GM12878 (cell line): Measurements from ENCODE around the gene RICTOR. TPM values are rescaled to one million over a fixed set of nuclear protein-coding genes. Genes with fewer than 3 reads are reported as not detected.

Source experiments
- ATAC-seq: fragments of 200-7000 bp; cut with Tn5 transposase; 3 replicates; pipeline ENCODE4 v1.9.1; 2020; ENCODE audit warnings: mild to moderate bottlenecking, moderate library complexity
- Bru-seq: library from RNA; stranded (reverse); fragments of 400-500 nt; gene quantifications from one replicate; lab custom pipeline; 2021; lab: Mats Ljungman, UMichigan
- BruChase-seq, 2 experiments: library from RNA; stranded (reverse); fragments of 400-500 nt; gene quantifications; one replicate each; lab custom pipeline; 2021; lab: Mats Ljungman, UMichigan
- BruUV-seq: library from RNA; stranded (reverse); fragments of 400-500 nt; replicated peaks from 2 replicates; lab custom pipeline; 2021; lab: Mats Ljungman, UMichigan
- CTCF ChIA-PET: fragments of 300-600 bp; sonication (Branson Sonifier 250); formaldehyde crosslinking; extraction: SDS; loops from one replicate; lab custom pipeline; 2021; ENCODE audit warnings: inconsistent platforms; lab: Yijun Ruan, JAX
- POLR2A ChIA-PET: fragments of 350-600 bp; formaldehyde crosslinking; extraction: SDS; loops from one replicate; lab custom pipeline; 2021; ENCODE audit warnings: inconsistent platforms; lab: Charles Lee
- RAD21 ChIA-PET: fragments of 300-600 bp; sonication (Branson Sonifier 250); formaldehyde crosslinking; loops from one replicate; lab custom pipeline; 2023; ENCODE audit warnings: antibody characterized with exemption; ENCODE audit not compliant: unreplicated experiment; lab: Charles Lee
- SMC1A ChIA-PET: fragments of 300-600 bp; sonication (Branson Sonifier 250); formaldehyde crosslinking; loops from one replicate; lab custom pipeline; 2023; ENCODE audit not compliant: unreplicated experiment, uncharacterized antibody; lab: Charles Lee
- DNase-seq: peaks from one replicate; pipeline ENCODE4 v3.0.0-alpha.2; 2011; ENCODE audit warnings: low read depth, low spot score
- FAIRE-seq: peaks from 3 replicates; lab custom pipeline; 2011; peaks lifted over from hg19 to GRCh38; lab: Jason Lieb, UNC
- H2AFZ ChIP-seq: 2 replicates; pipeline ENCODE4 v1.6.0; 2011; ENCODE audit warnings: low read depth, low read length, control low read depth; ENCODE audit not compliant: control insufficient read depth
- H3K27ac ChIP-seq: 2 replicates; pipeline ENCODE4 v1.5.1; 2011; ENCODE audit warnings: control low read depth; ENCODE audit not compliant: control insufficient read depth, insufficient read depth
- H3K27me3 ChIP-seq, 2 experiments: replicated peaks in 1 of 2; 2 replicates each; pipeline versions ENCODE4 v1.6.0 to v1.6.1; 2011; ENCODE audit warnings: low read length in 1 of 2; ENCODE audit not compliant: control insufficient read depth in 2 of 2, insufficient read depth in 2 of 2
- H3K36me3 ChIP-seq, 2 experiments: 2 replicates each; pipeline ENCODE4 v1.5.1; 2011; ENCODE audit warnings: low read length in 1 of 2; ENCODE audit not compliant: control insufficient read depth in 2 of 2, insufficient read depth in 2 of 2
- H3K4me1 ChIP-seq: 2 replicates; pipeline ENCODE4 v1.6.1; 2011; ENCODE audit warnings: mild to moderate bottlenecking, low read length, moderate library complexity, mixed read lengths; ENCODE audit not compliant: control insufficient read depth, insufficient read depth
- H3K4me2 ChIP-seq: 2 replicates; pipeline ENCODE4 v1.6.0; 2011; ENCODE audit warnings: control low read depth; ENCODE audit not compliant: control insufficient read depth, insufficient read depth
- H3K4me3 ChIP-seq: fragments of 200-600 bp; sonication (generic); 2 replicates; pipeline ENCODE4 v1.5.1; 2016
- H3K79me2 ChIP-seq: 2 replicates; pipeline ENCODE4 v1.6.0; 2011; ENCODE audit warnings: low read length; ENCODE audit not compliant: control insufficient read depth, insufficient read depth
- H3K9ac ChIP-seq: 2 replicates; pipeline ENCODE4 v1.8.0; 2011; ENCODE audit warnings: low read length, control low read depth, mixed read lengths; ENCODE audit not compliant: control insufficient read depth, insufficient read depth
- H3K9me3 ChIP-seq: replicated peaks from 3 replicates; pipeline ENCODE4 v1.5.1; 2011; ENCODE audit warnings: mild to moderate bottlenecking, low read length; ENCODE audit not compliant: control insufficient read depth, insufficient read depth
- H4K20me1 ChIP-seq: 2 replicates; pipeline ENCODE4 v1.6.0; 2011; ENCODE audit not compliant: control insufficient read depth, insufficient read depth
- CHD1 ChIP-seq: IDR thresholded peaks from 2 replicates; pipeline ENCODE4 v1.6.1; 2012; ENCODE audit warnings: low read depth, low read length, improper control_type of control experiment
- CHD2 ChIP-seq: IDR thresholded peaks from 2 replicates; pipeline ENCODE4 v1.6.1; 2011; ENCODE audit warnings: low read depth, low read length, improper control_type of control experiment, borderline replicate concordance
- DPF2 ChIP-seq: fragments of 450-650 bp; IDR thresholded peaks from 2 replicates; pipeline ENCODE4 v1.6.1; 2017; ENCODE audit warnings: mild to moderate bottlenecking
- EGR1 ChIP-seq, 2 experiments: IDR thresholded peaks; 1 replicate in 1 of 2; 2 replicates in 1 of 2; pipeline ENCODE4 v1.6.1; 2011 to 2012; ENCODE audit warnings: low read depth in 2 of 2, low read length in 2 of 2, borderline replicate concordance in 1 of 2, mild to moderate bottlenecking in 1 of 2, moderate library complexity in 1 of 2
- IRF4 ChIP-seq: IDR thresholded peaks from 2 replicates; pipeline ENCODE4 v1.6.1; 2011; ENCODE audit warnings: low read depth, low read length
- NR2F1 ChIP-seq: fragments of 450-650 bp; conservative IDR thresholded peaks from 2 replicates; pipeline ENCODE4 v1.6.1; 2017; ENCODE audit warnings: mild to moderate bottlenecking
- PAX8 ChIP-seq: fragments of 450-650 bp; IDR thresholded peaks from 2 replicates; pipeline ENCODE4 v1.6.1; 2017; ENCODE audit warnings: mild to moderate bottlenecking, moderate library complexity
- PBX3 ChIP-seq: IDR thresholded peaks from 2 replicates; pipeline ENCODE4 v1.6.1; 2011; ENCODE audit warnings: mild to moderate bottlenecking, low read depth, low read length, moderate library complexity; ENCODE audit not compliant: insufficient replicate concordance
- POLR2AphosphoS5 ChIP-seq: IDR thresholded peaks from 2 replicates; pipeline ENCODE4 v1.6.1; 2011; ENCODE audit warnings: mild to moderate bottlenecking, low read length, inconsistent platforms
- SIN3A ChIP-seq: IDR thresholded peaks from 2 replicates; pipeline ENCODE4 v1.6.1; 2012; ENCODE audit warnings: low read depth, low read length, improper control_type of control experiment
- SMARCA5 ChIP-seq: fragments of 450-650 bp; IDR thresholded peaks from 2 replicates; pipeline ENCODE4 v1.6.1; 2017; ENCODE audit warnings: mild to moderate bottlenecking
- SP1 ChIP-seq: IDR thresholded peaks from one replicate; pipeline ENCODE4 v1.6.1; 2011; ENCODE audit warnings: low read depth, low read length
- TAF1 ChIP-seq: IDR thresholded peaks from 2 replicates; pipeline ENCODE4 v1.6.1; 2011; ENCODE audit warnings: mild to moderate bottlenecking, low read depth, low read length, borderline replicate concordance
- ZBTB11 ChIP-seq: fragments of 450-650 bp; formaldehyde crosslinking; IDR thresholded peaks from 2 replicates; pipeline ENCODE4 v1.5.0; 2022; ENCODE audit warnings: mild to moderate bottlenecking, missing genetic modification characterization
- ZNF24 ChIP-seq: fragments of 450-650 bp; IDR thresholded peaks from 2 replicates; pipeline ENCODE4 v1.6.1; 2017; ENCODE audit warnings: antibody characterized with exemption, mild to moderate bottlenecking
- WGBS: methylation state at CpG from one replicate; pipeline ENCODE4 v1.1.6; 2016; ENCODE audit warnings: low lambda C conversion rate; ENCODE audit not compliant: insufficient replicate concordance, insufficient coverage; ENCODE audit errors: missing lambda C conversion rate; 5-methylcytosine and 5-hydroxymethylcytosine counted together
- in situ Hi-C: fragments of 300-500 bp; cut with MboI; formaldehyde crosslinking; loops from 9 replicates; pipeline ENCODE4 v1.14.3; 2018; ENCODE audit warnings: mixed read lengths
- intact Hi-C: fragments of 100-400 bp; cut with micrococcal nuclease; formaldehyde crosslinking; loops from one replicate; pipeline ENCODE4 v1.14.2; 2022; ENCODE audit not compliant: unreplicated experiment
- long read RNA-seq, 2 experiments: library from polyadenylated mRNA; unstranded; transcript quantifications; one replicate each; pipeline ENCODE4 v2.0.0, GENCODE V29; 2019 to 2020
- polyA minus RNA-seq, 3 experiments: library from RNA; depleted of rRNA, polyadenylated mRNA; stranded (reverse); fragments of >200 nt; gene quantifications; 2 replicates each; pipeline ENCODE4 v1.2.3, GENCODE V29; 2011
- polyA plus RNA-seq, 11 experiments: library from polyadenylated mRNA; depleted of rRNA in 4 of 11; unstranded in 6 of 11; stranded (reverse) in 5 of 11; fragments of >200 nt; fragmentation: Nextera tagmentation in 4 of 11; fragmentation: Illumina TruSeq in 1 of 11; extraction: Ambion mirVana in 4 of 11; extraction: Trizol in 1 of 11; gene quantifications; 1 replicate in 1 of 11; 2 replicates in 10 of 11; pipeline versions ENCODE4 v1.2.1 to v1.2.3, GENCODE V29; 2011 to 2016; ENCODE audit warnings: inconsistent platforms in 2 of 11, missing spikeins in 2 of 11, low read depth in 1 of 11
- total RNA-seq, 4 experiments: library from RNA; depleted of rRNA in 3 of 4; stranded (reverse); fragments of >200 nt in 3 of 4; fragmentation: Illumina TruSeq in 1 of 4; extraction: Trizol in 1 of 4; gene quantifications; 2 replicates each; pipeline versions ENCODE4 v1.2.1 to v1.2.3, GENCODE V29; 2013 to 2021

Gene RICTOR
- total RNA-seq (2013; cell fraction: nucleolus; rRNA removed), result 293 and 299 TPM in 2 replicates
- total RNA-seq (2014; rRNA removed) (12.4 and 18.2 TPM in 2 replicates), total RNA-seq (2014; rRNA removed; fragmentation: Illumina TruSeq; extraction: Trizol) (16.0 and 16.3 TPM in 2 replicates), total RNA-seq (2021) (14.4 and 15.4 TPM in 2 replicates), polyA plus RNA-seq (2011; rRNA removed) (23.0 and 37.1 TPM in 2 replicates), polyA plus RNA-seq (2014; fragmentation: Illumina TruSeq; extraction: Trizol) (7.9 and 11.1 TPM in 2 replicates), polyA plus RNA-seq (2014; fragmentation: Nextera tagmentation; extraction: Ambion mirVana) (1 to 10 TPM; 2.7 to 5.4 TPM), polyA plus RNA-seq (2014; rRNA removed) (4.6 and 5.3 TPM in 2 replicates), polyA plus RNA-seq (2016; fragmentation: Nextera tagmentation; extraction: Ambion mirVana) (1 to 10 TPM; 4.9 to 5.8 TPM), polyA minus RNA-seq (2011; rRNA and poly(A)+ RNA removed) (77.4 and 118 TPM in 2 replicates), Bru-seq, nascent RNA (percentile 94 among the genes with signal in this experiment), BruChase-seq, experiment 1, labeled RNA remaining after a 6-hour chase (percentile 86 among the genes with signal in this experiment), BruChase-seq, experiment 2, labeled RNA remaining after a 2-hour chase (percentile 92 among the genes with signal in this experiment)
- polyA plus RNA-seq (2011; ENCODE audit: low read depth), result 3.8 TPM
- 7.1 and 9.3 TPM in 2 replicates for polyA plus RNA-seq (2011; cell fraction: cytosol; rRNA removed)
- polyA plus RNA-seq (2011; cell fraction: nucleus; rRNA removed), result 41.4 and 51.7 TPM in 2 replicates
- polyA plus RNA-seq (2012), result 7.5 and 8.9 TPM in 2 replicates
- 13.0 and 14.6 TPM in 2 replicates for polyA minus RNA-seq (2011; cell fraction: cytosol; rRNA and poly(A)+ RNA removed)
- polyA minus RNA-seq (2011; cell fraction: nucleus; rRNA and poly(A)+ RNA removed), result 82.8 and 110 TPM in 2 replicates
- long read RNA-seq, experiment 1, partial matches to known transcripts, result 0 of 1 reads
- long read RNA-seq, experiment 1, other reads (novel, unspliced or antisense), result 1 of 1 reads
- long read RNA-seq, experiment 2, partial matches to known transcripts, result 8 of 15 reads
- long read RNA-seq, experiment 2, other reads (novel, unspliced or antisense), result 4 of 15 reads

GRCh38 chr5:39074017-39074814 lies at the start of gene RICTOR:
Gene RICTOR, minus strand, starts transcription at chr5:39074399. Its CDS starts 22 bp downstream, at chr5:39074377.
- FAIRE-seq (no peak), ATAC-seq (peak; percentile 84), DNase-seq (peak; percentile 66)
- Histone ChIP-seq H3K36me3 (no peaks in the 10 kb centered on the region), H3K4me1 (peaks cover 4% of the 10 kb centered on the region; the same call in 1 of the 2 replicates), H2AFZ (peak within 1 kb of the TSS; percentile 73), H4K20me1 (no peaks in the 10 kb centered on the region), H3K27me3 (no peaks in the 10 kb centered on the region), H3K4me3 (peak within 1 kb of the TSS; percentile 74), H3K9ac (peak within 1 kb of the TSS; percentile 97), H3K27ac (peak within 1 kb of the TSS; percentile 97), H3K79me2 (peaks cover 44% of the 10 kb centered on the region), H3K4me2 (peak within 1 kb of the TSS; percentile 74), H3K9me3 (no peaks in the 10 kb centered on the region; the same call in 2 of the 3 replicates)
- in situ Hi-C loops, result loop anchor here (10.0 kb wide), 1 partner anchor 1761 kb away; the partner anchor contains the start of gene RPL37
- ChIA-PET SMC1A (no interaction called here), RAD21 (no interaction called here), POLR2A (interaction anchor here (0.5 kb wide), 1 partner anchor 98 kb away, joined by 8 read pairs; no protein-coding TSS in a partner anchor), CTCF (interaction anchor here (1.1 kb wide), 1 partner anchor 69 kb away, joined by 4 read pairs; no protein-coding TSS in a partner anchor)
- intact Hi-C loops, result loop anchor here (10.0 kb wide), 1 partner anchor 619 kb away; no protein-coding TSS in a partner anchor
- no TSS peak for BruUV-seq
- WGBS, result under 1% methylated on average over 62 of the region's 94 CpGs
- TF ChIP-seq ZBTB11 (CRISPR knock-in tag) (0 out of 2 replicates have a peak, but pooled peaks have one; percentile 14), ZNF24 (0 out of 2 replicates have a peak, but pooled peaks have one; percentile 33), CHD2 (peak; percentile 97), TAF1 (peak; percentile 82), POLR2AphosphoS5 (peak; percentile 85; the same call in 1 of the 2 replicates), SMARCA5 (peak; percentile 59; the same call in 1 of the 2 replicates), IRF4 (no peak), EGR1 (IDR thresholded peaks at IDR 0.05; ENCODE audit: borderline replicate concordance in 1 of 2, low read depth in 2 of 2, low read length in 2 of 2) (peak; percentile 50 to 89), NR2F1 (peak; percentile 95), PAX8 (no peak), SIN3A (peak; percentile 44), PBX3 (no peak), DPF2 (peak; percentile 76; the same call in 1 of the 2 replicates), CHD1 (no peak), SP1 (no peak)
